IPS-15b (cell line): ENCODE measurements around the gene SV2C.

Source experiments
- H3K27me3 ChIP-seq: one replicate; pipeline ENCODE4 v1.6.1; 2013; ENCODE audit warnings: low read length; ENCODE audit not compliant: control insufficient read depth, insufficient read depth
- H3K36me3 ChIP-seq: one replicate; pipeline ENCODE4 v1.6.1; 2013; ENCODE audit warnings: low read length; ENCODE audit not compliant: control insufficient read depth, insufficient read depth
- H3K4me1 ChIP-seq: one replicate; pipeline ENCODE4 v1.6.1; 2013; ENCODE audit warnings: mild to moderate bottlenecking, low read length; ENCODE audit not compliant: control insufficient read depth, insufficient read depth
- H3K4me3 ChIP-seq: one replicate; pipeline ENCODE4 v1.5.1; 2013; ENCODE audit warnings: low read depth, low read length
- H3K9ac ChIP-seq: one replicate; pipeline ENCODE4 v1.6.1; 2013; ENCODE audit warnings: low read depth, mild to moderate bottlenecking, low read length
- H3K9me3 ChIP-seq: one replicate; pipeline ENCODE4 v1.6.1; 2013; ENCODE audit warnings: mild to moderate bottlenecking, low read length; ENCODE audit not compliant: control insufficient read depth, insufficient read depth

Gene SV2C

GRCh38 chr5:76169146-76169905 lies 86.1 kb downstream of the SV2C start:
- Histone ChIP-seq H3K9ac (no peak overlapping the region), H3K27me3 (no peaks in the 10 kb centered on the region), H3K36me3 (no peaks in the 10 kb centered on the region), H3K4me3 (no peak overlapping the region), H3K9me3 (no peaks in the 10 kb centered on the region), H3K4me1 (no peaks in the 10 kb centered on the region)

GRCh38 chr5:76174101-76174500 lies 90.9 kb downstream of the SV2C start:
- Histone ChIP-seq H3K27me3 (no peaks in the 10 kb centered on the region), H3K36me3 (no peaks in the 10 kb centered on the region), H3K4me1 (peaks cover 4% of the 10 kb centered on the region), H3K4me3 (no peak overlapping the region), H3K9me3 (no peaks in the 10 kb centered on the region), H3K9ac (no peak overlapping the region)

- Histone ChIP-seq H3K4me3 (no peak overlapping the region), H3K4me1 (peaks cover 4% of the 10 kb centered on the region), H3K9ac (no peak overlapping the region), H3K9me3 (no peaks in the 10 kb centered on the region), H3K27me3 (no peaks in the 10 kb centered on the region), H3K36me3 (no peaks in the 10 kb centered on the region)
Measured at GRCh38 chr5:76175051-76175666, 92.0 kb downstream of the SV2C start.

GRCh38 chr5:76175821-76176403 lies 92.7 kb downstream of the SV2C start:
- Histone ChIP-seq H3K27me3 (no peaks in the 10 kb centered on the region), H3K36me3 (no peaks in the 10 kb centered on the region), H3K4me1 (peaks cover 4% of the 10 kb centered on the region), H3K9me3 (no peaks in the 10 kb centered on the region), H3K9ac (no peak overlapping the region), H3K4me3 (no peak overlapping the region)

- peaks cover 4% of the 10 kb centered on the region for H3K4me1 ChIP-seq
- H3K27me3 ChIP-seq = no peaks in the 10 kb centered on the region
- no peaks in the 10 kb centered on the region for H3K36me3 ChIP-seq
- no peak overlapping the region for H3K9ac ChIP-seq
- H3K9me3 ChIP-seq = no peaks in the 10 kb centered on the region
- no peak overlapping the region for H3K4me3 ChIP-seq
Measured at GRCh38 chr5:76177978-76178377, 94.8 kb downstream of the SV2C start.

- Histone ChIP-seq H3K4me3 (no peak overlapping the region), H3K36me3 (no peaks in the 10 kb centered on the region), H3K9ac (no peak overlapping the region), H3K27me3 (no peaks in the 10 kb centered on the region), H3K4me1 (peaks cover 4% of the 10 kb centered on the region), H3K9me3 (no peaks in the 10 kb centered on the region)
Measured at GRCh38 chr5:76178913-76179312, 95.7 kb downstream of the SV2C start.

- no peaks in the 10 kb centered on the region for H3K27me3 ChIP-seq
- no peaks in the 10 kb centered on the region for H3K36me3 ChIP-seq
- no peak overlapping the region for H3K4me3 ChIP-seq
- no peaks in the 10 kb centered on the region for H3K4me1 ChIP-seq
- no peak overlapping the region for H3K9ac ChIP-seq
- H3K9me3 ChIP-seq = no peaks in the 10 kb centered on the region
Measured at GRCh38 chr5:76180814-76181805, 97.9 kb downstream of the SV2C start.

- Histone ChIP-seq H3K36me3 (no peaks in the 10 kb centered on the region), H3K9me3 (no peaks in the 10 kb centered on the region), H3K4me3 (no peak overlapping the region), H3K9ac (no peak overlapping the region), H3K27me3 (no peaks in the 10 kb centered on the region), H3K4me1 (no peaks in the 10 kb centered on the region)
Measured at GRCh38 chr5:76187386-76187785, 104.2 kb downstream of the SV2C start.

- Histone ChIP-seq H3K9ac (no peak overlapping the region), H3K4me1 (peaks cover 3% of the 10 kb centered on the region)
Measured at GRCh38 chr5:76190356-76190755, 107.2 kb downstream of the SV2C start.

GRCh38 chr5:76192837-76193236 lies 109.7 kb downstream of the SV2C start:
- H3K4me3 ChIP-seq = no peak overlapping the region
- H3K9ac ChIP-seq = no peak overlapping the region
- H3K4me1 ChIP-seq = peaks cover 18% of the 10 kb centered on the region
- H3K36me3 ChIP-seq = no peaks in the 10 kb centered on the region
- H3K27me3 ChIP-seq = no peaks in the 10 kb centered on the region
- H3K9me3 ChIP-seq = no peaks in the 10 kb centered on the region

More at GRCh38 chr5:76190356-76190755, 107.2 kb downstream of the SV2C start:
- H3K36me3 ChIP-seq = no peaks in the 10 kb centered on the region
- H3K27me3 ChIP-seq = no peaks in the 10 kb centered on the region
- no peaks in the 10 kb centered on the region for H3K9me3 ChIP-seq
- no peak overlapping the region for H3K4me3 ChIP-seq

- Histone ChIP-seq H3K27me3 (no peaks in the 10 kb centered on the region), H3K9ac (no peak overlapping the region)
Measured at GRCh38 chr5:76193635-76194034, 110.5 kb downstream of the SV2C start.

More at GRCh38 chr5:76193635-76194034, 110.5 kb downstream of the SV2C start:
- Histone ChIP-seq H3K4me1 (peaks cover 20% of the 10 kb centered on the region), H3K9me3 (no peaks in the 10 kb centered on the region), H3K4me3 (no peak overlapping the region), H3K36me3 (no peaks in the 10 kb centered on the region)
